GM18868 (cell line): ENCODE data around the gene C1QTNF5.

ENCODE experiments used
- ATAC-seq: cut with Tn5 transposase; IDR thresholded peaks from one replicate; pipeline ENCODE4 v1.9.1; 2021; ENCODE audit warnings: mild to moderate bottlenecking, moderate library complexity; ENCODE audit not compliant: unreplicated experiment

C1QTNF5 gene

DNA sequence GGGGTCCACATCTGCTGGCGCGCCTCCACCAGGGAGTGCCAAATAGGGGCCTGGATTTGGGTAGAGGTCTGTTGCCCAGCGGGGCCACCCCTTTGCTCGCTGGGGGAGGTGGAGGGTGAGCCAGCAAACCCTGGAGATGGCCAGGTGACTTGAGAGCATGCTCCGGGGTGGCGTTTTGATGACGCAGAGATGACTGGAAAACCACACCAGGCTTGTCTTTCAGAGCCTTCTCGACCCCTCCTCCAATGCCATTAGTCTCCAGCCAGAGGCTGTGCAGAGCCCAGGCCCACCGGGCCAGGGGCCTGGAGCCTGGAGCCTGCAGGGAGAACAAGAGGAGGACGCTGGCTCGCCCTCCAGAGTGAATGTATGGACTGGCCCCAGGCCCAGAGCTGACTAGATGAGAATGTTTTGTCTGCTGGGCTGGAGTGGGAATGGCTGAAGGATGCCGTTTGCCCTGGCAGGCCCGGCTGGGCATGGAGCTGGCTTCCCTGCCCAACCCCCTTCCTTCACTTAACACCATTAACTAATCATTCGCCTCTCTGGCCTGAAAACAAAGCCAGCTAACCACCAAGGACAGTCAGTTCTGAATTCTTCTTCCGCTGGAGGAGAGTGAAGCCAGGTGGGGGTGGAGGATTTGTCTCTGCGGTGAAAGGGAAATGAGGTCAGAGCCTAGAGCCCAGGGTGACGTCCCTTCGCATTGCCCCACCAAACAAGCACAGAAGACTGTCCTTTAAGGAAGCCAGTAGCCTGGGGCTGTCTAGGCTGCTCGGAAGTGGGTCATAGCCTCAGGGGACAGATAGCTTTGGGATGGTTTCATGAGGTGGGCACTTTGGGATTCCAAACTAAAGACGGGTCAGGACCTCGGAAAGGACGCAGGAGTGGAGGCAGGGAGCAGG, 22.2 kb downstream of the C1QTNF5 start:
- ATAC-seq: no peak

GRCh38 chr11:119317592-119318239, 23.0 kb downstream of the C1QTNF5 start:
- ATAC-seq: no peak

DNA sequence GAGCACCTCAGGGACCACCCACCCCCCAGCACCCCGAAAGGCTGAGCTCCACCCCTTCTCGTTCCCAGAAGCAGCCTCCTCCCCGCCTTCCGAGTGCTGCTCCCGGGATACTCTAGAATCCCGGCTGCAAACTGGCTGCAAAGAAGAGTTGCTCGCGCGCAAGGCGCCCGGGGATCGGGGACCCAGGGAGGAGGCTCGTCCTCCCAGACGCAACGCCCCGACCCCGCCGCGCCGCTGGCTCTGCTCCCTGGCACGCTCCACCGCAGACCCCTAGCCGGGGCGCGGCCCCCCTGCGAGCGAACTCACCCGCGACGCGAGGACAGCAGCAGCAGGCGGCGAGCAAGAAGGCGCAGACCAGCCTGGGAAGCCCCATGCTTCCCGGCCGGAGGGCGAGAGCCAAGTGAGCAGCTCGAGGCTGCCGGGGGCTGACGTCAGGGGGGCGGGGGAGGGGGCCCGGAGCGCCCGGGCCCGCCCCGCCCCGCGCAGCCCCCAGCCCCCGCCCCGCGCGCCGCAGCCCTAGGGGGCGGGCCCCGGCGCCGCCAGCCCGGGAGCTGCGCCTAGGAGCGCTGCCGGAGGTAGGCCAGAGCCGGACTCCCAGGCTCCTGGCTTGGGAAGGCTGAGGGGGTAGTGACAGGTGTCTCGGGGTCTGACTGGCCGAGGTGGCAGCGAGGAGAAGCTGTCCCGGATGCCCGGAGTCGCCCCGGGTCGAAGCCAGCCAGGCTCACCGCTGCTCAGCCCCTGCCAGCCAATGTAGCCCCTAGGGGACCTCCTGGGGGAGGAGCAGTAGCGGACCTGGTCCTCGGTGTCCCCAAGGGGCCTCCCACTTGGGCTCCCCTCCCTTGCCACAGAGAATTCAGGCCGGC, 23.7 kb downstream of the C1QTNF5 start, which contains the start of gene MCAM:
Gene MCAM (minus strand): TSS at position 402 of the 863 bp plus-strand sequence. CDS start 29 bp downstream, at position 373.
- ATAC-seq: no peak

DNA sequence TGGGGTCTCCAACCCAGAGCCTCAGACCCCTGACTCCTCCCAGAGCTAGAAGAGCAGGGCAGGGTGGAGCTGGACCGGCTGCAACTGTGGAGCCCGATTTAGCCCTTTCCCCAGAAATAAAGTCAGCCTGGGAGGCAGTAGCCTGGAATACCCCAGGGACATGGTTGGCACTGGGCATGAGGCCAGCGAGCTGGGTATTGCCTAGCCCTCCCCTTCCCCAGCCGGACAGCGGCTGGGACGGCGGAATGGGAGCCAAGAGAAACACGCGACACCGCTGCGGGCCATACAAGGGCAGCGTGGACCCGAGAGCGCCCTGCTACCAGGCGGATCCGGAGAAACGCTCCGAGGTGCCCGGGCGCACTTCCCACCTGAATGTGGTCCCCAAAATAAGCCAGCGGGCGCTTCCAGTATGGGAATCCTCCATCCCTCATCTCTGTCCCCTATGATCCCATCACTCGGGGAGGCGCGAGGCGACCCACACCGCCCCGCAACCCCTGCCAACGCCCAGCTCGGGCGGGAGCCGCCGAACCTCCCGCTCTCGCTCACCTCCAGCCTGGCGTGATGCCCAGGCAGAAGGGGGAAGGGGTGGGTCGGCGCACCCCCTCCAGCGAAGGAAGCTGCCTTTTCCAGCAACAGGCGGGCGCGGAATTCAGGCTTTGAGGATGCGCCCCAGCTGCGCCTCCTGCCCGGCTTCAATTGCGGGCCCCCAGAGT, 24.5 kb downstream of the C1QTNF5 start:
- ATAC-seq: no peak

GRCh38 chr11:119315131-119316015, 25.3 kb downstream of the C1QTNF5 start:
- peak; percentile 43 for ATAC-seq

DNA sequence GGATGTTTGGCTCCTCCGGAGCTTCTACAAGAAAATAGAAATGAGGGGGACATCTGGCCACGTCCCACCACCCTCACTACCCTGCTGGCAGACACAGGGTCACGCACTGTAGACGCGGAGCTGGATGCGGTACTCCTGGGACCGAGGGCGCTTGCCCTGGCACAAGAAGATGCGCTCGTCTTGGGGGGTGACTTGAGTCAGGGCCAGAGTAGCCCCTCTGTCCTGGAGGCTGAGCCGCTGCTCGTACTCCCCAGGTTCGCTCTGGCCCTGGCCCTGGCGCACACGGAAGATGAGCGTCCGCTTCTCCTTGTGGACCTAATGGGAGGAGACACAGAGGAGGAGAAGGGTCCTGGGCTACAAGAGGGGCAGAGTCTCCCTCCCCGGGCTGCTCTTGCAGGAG, 26.0 kb downstream of the C1QTNF5 start:
- ATAC-seq: no peak

DNA sequence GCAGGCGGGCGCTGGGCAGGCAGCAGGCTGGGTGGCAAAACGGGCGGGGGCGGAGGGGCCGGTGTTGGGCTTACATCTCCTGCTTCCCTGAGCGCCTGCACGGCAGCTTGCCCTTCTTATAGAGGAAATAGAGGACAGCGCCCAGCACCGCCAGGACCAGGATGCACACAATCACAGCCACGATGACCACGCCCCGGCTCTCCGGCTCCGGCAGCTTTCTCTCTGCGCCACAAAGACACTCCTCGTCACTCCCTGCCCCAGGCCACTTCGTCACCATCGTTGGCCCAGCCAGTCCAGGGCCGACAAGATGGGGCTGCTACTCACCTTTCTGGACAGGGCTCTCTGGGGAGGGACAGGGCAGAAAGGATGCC, 30.0 kb downstream of the C1QTNF5 start:
- ATAC-seq: no peak

DNA sequence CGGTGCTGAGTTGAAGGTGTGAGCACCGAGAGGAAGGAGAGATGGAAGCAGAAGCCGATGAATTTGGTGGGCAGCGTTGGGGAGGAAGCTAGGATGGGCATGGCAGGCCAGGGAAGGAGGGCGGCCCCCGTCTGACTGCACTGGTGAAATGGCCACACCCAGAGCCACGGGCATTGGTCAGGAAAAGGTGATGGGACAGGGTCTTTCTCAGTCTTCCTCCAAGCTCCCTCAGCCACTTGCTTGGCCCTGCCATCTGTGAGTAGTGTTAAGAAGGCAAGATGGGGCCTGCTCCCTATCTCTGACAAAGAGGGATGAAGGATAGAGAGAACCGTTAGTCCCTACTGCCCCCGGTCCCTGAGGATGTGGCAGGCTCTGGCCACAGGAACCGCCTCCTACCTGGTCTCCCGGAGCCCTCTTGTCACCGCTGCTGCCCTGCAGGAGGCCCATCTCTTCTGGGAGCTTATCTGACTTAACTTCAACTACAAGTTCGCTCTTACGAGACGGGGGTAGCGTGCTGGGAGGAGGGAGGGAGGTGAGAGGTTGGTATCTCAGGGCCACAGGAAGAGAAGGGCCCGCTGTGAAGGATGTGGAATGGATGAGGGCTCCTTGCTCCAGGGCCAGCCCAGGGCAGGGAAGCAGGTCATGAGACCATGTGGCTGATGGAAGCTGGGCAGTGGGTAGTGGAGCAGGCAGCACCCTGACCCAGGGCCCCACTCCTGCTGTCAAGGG, 30.6 kb downstream of the C1QTNF5 start:
- ATAC-seq: no peak

- no peak for ATAC-seq
Observed at GRCh38 chr11:119309411-119309810, 31.3 kb downstream of the C1QTNF5 start.

- no peak for ATAC-seq
Observed at GRCh38 chr11:119307974-119308373, 32.7 kb downstream of the C1QTNF5 start.

- no peak for ATAC-seq
Observed at GRCh38 chr11:119307219-119307618, 33.5 kb downstream of the C1QTNF5 start.

DNA sequence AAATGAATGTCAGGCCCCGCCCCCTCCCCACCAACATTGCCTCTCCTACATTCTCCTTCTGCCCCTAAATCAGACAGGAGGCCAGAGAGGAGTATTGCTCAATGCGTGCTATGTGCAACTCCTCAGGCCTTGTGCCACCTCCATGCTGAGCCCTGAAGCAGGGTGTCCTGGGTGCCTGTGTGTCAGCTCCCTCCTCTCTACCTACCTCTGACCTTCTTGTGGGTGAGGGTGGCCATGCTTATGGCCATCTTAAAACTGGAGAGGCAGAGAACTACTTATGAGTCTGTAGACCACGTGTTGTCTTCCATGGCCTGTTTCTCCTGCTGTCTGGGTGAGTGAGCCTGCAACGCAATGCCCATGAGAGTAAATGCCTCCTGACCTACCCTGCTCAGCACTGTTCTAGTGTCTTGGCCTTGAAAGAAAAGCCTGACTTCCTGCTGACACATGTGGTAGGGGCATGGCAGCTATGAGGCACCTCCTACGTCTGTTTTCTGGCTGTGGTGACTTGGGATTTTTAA, 34.3 kb downstream of the C1QTNF5 start:
- no peak for ATAC-seq

- ATAC-seq: no peak
Observed at GRCh38 chr11:119305556-119306372, 34.9 kb downstream of the C1QTNF5 start.

DNA sequence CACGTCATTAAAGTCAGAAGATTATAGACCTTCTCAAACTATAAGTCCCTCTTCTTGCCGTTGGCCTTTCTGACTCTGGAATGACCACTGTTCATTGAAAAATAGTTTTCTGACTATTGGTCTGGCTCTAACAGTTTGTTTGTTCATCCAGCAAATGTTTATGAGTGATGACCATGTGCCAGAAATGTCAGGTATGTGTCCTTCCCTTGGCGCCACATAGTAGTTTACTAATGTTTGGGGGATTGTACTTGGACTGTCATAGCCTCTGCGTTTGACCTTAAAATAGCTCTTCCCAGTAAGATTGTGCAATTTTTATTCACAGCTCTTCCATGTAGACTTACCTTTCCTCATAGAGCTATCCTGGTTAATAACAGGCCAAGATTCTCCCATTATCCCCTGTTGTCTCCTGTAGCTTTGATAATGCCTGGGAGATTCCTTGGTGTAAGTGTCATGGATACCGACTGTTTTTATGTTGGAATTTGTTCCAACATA, 37.4 kb downstream of the C1QTNF5 start:
- no peak for ATAC-seq

GRCh38 chr11:119300198-119300964, 40.3 kb downstream of the C1QTNF5 start:
- no peak for ATAC-seq

- no peak for ATAC-seq
Observed at GRCh38 chr11:119299416-119299815, 41.3 kb downstream of the C1QTNF5 start.

DNA sequence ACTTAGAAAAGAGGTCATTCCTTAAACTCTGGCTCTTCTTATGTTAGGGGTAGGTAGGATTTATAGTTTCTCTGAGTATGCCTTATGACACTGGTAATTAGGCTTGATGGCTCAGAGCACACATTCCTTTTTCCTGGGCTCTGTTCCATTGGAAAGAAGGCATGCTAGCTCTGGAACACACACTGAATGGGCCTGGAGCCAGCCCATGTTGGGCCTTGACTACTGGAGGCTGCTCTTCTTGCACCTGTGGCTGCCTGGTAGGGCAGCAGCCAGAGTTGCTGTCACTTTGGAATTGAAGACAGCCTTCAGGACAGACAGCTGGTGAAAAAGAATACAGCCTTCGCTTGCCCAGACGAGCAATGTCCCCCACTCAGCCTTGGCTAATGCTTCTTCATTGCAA, 42.0 kb downstream of the C1QTNF5 start:
- ATAC-seq: no peak
